Gastroesophageal sphincter (tissue), 4 donors: ENCODE measurements around the gene BIRC7. TPM values are rescaled to one million over a fixed set of nuclear protein-coding genes. Genes with fewer than 3 reads are reported as not detected.
A peak's percentile ranks its signal among the peaks of the same experiment; 100 is the strongest.

Experiments
- ATAC-seq: fragments of 150-250 bp; one replicate; pipeline ENCODE4 v1.9.1; 2016; ENCODE audit warnings: mild to moderate bottlenecking, moderate library complexity
- H3K27ac ChIP-seq, 4 donors: fragments of 200-600 bp; sonication (generic) in 3 of 4; 1 replicate in 3 of 4; 2 replicates in 1 of 4; pipeline ENCODE4 v1.5.1; 2016 to 2019
- H3K27me3 ChIP-seq: fragments of 200-600 bp; sonication (generic); one replicate; pipeline ENCODE4 v1.5.1; 2019
- H3K36me3 ChIP-seq, 2 donors: fragments of 200-600 bp; sonication (generic); one replicate each; pipeline ENCODE4 v1.5.1; 2019; ENCODE audit warnings: control low read depth in 1 of 2
- H3K4me1 ChIP-seq, 3 donors: fragments of 200-600 bp; sonication (generic); 1 replicate in 2 of 3; 2 replicates in 1 of 3; pipeline ENCODE4 v1.5.1; 2016 to 2019; ENCODE audit warnings: control low read depth in 2 of 3
- H3K4me3 ChIP-seq, 2 donors: fragments of 200-600 bp; sonication (generic); one replicate each; pipeline ENCODE4 v1.5.1; 2019; ENCODE audit warnings: mild to moderate bottlenecking in 1 of 2, moderate library complexity in 1 of 2
- H3K9me3 ChIP-seq, 3 donors: fragments of 200-600 bp; sonication (generic); one replicate each; pipeline ENCODE4 v1.5.1; 2017 to 2019; ENCODE audit warnings: control low read depth in 2 of 3
- EP300 ChIP-seq: sonication (generic); formaldehyde crosslinking; IDR thresholded peaks from one replicate; pipeline ENCODE4 v1.6.1; 2017; ENCODE audit warnings: antibody characterized with exemption, mild to moderate bottlenecking
- POLR2A ChIP-seq, 2 donors: fragments of 450-650 bp; IDR thresholded peaks; one replicate each; pipeline ENCODE4 v1.6.1; 2017; ENCODE audit warnings: antibody characterized with exemption in 2 of 2, mild to moderate bottlenecking in 2 of 2, moderate library complexity in 1 of 2
- POLR2AphosphoS5 ChIP-seq: sonication (generic); formaldehyde crosslinking; IDR thresholded peaks from one replicate; pipeline ENCODE4 v1.6.1; 2017; ENCODE audit warnings: antibody characterized with exemption
- WGBS, 2 donors: methylation state at CpG; one replicate each; pipeline ENCODE4 v1.1.5; 2018; ENCODE audit warnings: low coverage in 1 of 2; 5-methylcytosine and 5-hydroxymethylcytosine counted together
- total RNA-seq, 4 donors: library from RNA; depleted of rRNA; stranded (reverse); fragments of >200 nt; gene quantifications; one replicate each; pipeline ENCODE4 v1.1.0, GENCODE V29; 2016
- TF ChIP-seq, protein P1 (sequence below), 4 experiments: fragments of 200-600 bp in 2 of 4; fragments of 450-650 bp in 2 of 4; sonication (generic) in 1 of 4; IDR thresholded peaks; one replicate each; pipeline ENCODE4 v1.5.1; 2017 to 2019; ENCODE audit warnings: antibody characterized with exemption in 4 of 4, mild to moderate bottlenecking in 2 of 4, moderate library complexity in 2 of 4

BIRC7 gene
- total RNA-seq, 4 donors from 2014 or later = not detected

DNA sequence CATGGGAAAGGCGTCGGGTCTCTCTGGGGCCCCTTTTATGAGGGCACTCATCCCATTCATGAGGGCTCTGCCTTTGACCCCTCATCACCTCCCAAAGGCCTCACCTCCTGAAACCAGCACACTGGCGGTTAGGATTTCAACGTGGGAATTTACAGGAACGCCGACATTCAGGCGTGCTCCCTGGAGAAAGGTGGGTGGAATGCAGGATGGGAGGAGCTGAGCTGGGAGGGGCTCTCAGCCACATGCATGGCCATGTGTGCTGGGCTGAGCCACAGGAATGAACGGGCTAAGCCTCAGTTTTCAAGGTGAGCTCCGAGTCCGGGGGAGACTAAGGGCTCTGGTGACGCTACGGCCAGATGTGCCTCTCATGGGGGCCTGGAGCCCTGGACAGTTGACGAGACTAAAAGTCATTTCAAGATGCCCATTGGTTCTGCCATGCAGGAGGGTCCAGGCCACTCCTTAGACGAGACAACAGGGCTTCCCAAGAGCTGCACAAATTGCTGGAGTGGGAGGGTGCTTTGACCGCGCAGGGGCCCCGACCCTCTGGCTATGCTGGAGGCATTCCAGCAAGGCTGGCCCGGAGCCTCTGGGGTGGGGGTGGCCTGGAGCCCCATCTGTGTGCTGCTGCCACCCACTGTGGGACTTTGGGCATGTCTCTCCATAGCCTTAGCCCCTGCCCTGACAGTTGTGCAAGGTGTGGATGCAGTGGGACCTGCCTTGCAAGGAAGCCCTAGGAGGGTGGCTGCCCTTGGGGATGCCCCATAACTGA is 33.1 kb downstream of the BIRC7 start:
- H3K27me3 ChIP-seq = peaks cover 40% of the 10 kb centered on the region

DNA sequence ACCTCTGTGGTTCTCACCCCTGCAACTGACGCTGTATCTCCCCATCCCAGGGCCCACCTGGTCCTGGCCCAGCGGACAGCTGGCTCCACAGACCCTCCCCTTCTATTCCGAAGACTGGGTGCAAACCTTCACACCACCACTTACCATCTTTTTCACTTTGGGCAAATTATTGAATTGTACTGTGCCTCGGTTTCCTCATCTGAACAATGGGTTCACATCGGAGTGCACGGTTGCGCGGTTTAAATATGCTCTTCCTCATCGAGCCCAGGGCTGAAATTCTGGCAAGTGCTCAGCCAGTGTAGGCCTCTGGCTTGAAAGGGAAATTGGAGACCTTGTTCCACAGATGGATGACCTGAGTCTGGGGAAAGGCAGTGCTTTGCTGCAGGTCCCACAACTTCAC is 34.0 kb downstream of the BIRC7 start:
- H3K4me1 ChIP-seq = peaks cover 0 to 28% (median 19%) of the 10 kb centered on the region in 3 donors
- no peak for ATAC-seq
- H3K27ac ChIP-seq = no peak overlapping the region
- no peak overlapping the region for H3K4me3 ChIP-seq
- no peaks in the 10 kb centered on the region for H3K36me3 ChIP-seq
- H3K27me3 ChIP-seq = peaks cover 31% of the 10 kb centered on the region
- WGBS, 2 donors = 92 to 97% methylated on average over 2 to 9 of the region's 9 CpGs
- TF ChIP-seq POLR2A (IDR thresholded peaks at IDR 0.05) = no peak
- TF ChIP-seq POLR2AphosphoS5 = no peak
- TF ChIP-seq EP300 = no peak
- TF ChIP-seq, protein P1, sequence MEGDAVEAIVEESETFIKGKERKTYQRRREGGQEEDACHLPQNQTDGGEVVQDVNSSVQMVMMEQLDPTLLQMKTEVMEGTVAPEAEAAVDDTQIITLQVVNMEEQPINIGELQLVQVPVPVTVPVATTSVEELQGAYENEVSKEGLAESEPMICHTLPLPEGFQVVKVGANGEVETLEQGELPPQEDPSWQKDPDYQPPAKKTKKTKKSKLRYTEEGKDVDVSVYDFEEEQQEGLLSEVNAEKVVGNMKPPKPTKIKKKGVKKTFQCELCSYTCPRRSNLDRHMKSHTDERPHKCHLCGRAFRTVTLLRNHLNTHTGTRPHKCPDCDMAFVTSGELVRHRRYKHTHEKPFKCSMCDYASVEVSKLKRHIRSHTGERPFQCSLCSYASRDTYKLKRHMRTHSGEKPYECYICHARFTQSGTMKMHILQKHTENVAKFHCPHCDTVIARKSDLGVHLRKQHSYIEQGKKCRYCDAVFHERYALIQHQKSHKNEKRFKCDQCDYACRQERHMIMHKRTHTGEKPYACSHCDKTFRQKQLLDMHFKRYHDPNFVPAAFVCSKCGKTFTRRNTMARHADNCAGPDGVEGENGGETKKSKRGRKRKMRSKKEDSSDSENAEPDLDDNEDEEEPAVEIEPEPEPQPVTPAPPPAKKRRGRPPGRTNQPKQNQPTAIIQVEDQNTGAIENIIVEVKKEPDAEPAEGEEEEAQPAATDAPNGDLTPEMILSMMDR (IDR thresholded peaks at IDR 0.05) = no peak
- no peaks in the 10 kb centered on the region for H3K9me3 ChIP-seq

More for the DNA sequence above, 33.1 kb downstream of the BIRC7 start:
- H3K27ac ChIP-seq = no peak overlapping the region
- H3K4me3 ChIP-seq = no peak overlapping the region
- TF ChIP-seq, protein P1 (IDR thresholded peaks at IDR 0.05) = no peak
- TF ChIP-seq POLR2A (IDR thresholded peaks at IDR 0.05) = no peak
- TF ChIP-seq POLR2AphosphoS5 = no peak
- no peak for TF ChIP-seq EP300
- H3K36me3 ChIP-seq = no peaks in the 10 kb centered on the region
- no peaks in the 10 kb centered on the region for H3K9me3 ChIP-seq
- WGBS, 2 donors = 40 to 51% methylated on average over 1 to 7 of the region's 18 CpGs
- ATAC-seq = no peak
- H3K4me1 ChIP-seq = peaks cover 0 to 19% (median 12%) of the 10 kb centered on the region in 3 donors

DNA sequence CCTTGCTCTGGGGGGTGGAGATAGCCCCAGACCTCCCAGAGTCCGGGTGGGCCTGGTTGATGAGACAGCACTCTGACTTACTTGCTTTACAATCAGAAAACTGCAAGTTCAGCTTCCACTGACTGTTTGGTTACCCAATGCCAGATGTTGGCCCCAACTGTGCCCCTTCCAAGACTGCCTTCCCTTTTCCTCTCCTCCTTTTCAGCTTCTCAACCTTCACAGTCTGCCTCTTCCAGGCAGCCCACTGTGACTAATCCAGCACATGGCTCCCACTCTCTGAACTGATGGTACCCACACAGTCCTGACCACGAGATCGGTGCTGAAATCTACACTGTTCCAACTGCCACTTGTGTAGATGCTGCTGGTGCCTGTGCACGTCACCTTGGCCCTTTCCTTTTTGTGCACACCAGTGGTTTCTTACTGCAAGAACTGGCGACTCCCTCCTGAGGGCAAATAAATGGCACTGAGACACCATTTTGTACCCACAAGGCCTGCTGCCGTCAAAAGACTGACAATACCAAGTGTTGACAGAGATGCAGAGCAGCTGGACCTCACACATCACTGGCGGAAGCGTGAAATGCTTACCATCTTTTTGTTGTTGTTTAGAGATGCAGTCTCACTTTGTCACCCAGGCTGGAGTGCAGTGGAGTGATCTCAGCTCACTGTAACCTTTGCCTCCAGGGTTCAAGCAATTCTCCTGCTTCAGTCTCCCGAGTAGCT is 35.1 kb downstream of the BIRC7 start:
- Histone ChIP-seq H3K36me3 (peaks cover 0 to 4% of the 10 kb centered on the region in 2 donors), H3K4me3 (no peak overlapping the region), H3K4me1 (peaks cover 0 to 38% (median 22%) of the 10 kb centered on the region in 3 donors), H3K27ac (no peak overlapping the region), H3K27me3 (peaks cover 21% of the 10 kb centered on the region), H3K9me3 (no peaks in the 10 kb centered on the region)
- ATAC-seq = no peak
- WGBS, 2 donors = 70 to 84% methylated on average over 2 to 7 of the region's 9 CpGs
- TF ChIP-seq, protein P1 (IDR thresholded peaks at IDR 0.05) = no peak
- TF ChIP-seq POLR2A (IDR thresholded peaks at IDR 0.05) = no peak
- no peak for TF ChIP-seq EP300
- TF ChIP-seq POLR2AphosphoS5 = no peak

DNA sequence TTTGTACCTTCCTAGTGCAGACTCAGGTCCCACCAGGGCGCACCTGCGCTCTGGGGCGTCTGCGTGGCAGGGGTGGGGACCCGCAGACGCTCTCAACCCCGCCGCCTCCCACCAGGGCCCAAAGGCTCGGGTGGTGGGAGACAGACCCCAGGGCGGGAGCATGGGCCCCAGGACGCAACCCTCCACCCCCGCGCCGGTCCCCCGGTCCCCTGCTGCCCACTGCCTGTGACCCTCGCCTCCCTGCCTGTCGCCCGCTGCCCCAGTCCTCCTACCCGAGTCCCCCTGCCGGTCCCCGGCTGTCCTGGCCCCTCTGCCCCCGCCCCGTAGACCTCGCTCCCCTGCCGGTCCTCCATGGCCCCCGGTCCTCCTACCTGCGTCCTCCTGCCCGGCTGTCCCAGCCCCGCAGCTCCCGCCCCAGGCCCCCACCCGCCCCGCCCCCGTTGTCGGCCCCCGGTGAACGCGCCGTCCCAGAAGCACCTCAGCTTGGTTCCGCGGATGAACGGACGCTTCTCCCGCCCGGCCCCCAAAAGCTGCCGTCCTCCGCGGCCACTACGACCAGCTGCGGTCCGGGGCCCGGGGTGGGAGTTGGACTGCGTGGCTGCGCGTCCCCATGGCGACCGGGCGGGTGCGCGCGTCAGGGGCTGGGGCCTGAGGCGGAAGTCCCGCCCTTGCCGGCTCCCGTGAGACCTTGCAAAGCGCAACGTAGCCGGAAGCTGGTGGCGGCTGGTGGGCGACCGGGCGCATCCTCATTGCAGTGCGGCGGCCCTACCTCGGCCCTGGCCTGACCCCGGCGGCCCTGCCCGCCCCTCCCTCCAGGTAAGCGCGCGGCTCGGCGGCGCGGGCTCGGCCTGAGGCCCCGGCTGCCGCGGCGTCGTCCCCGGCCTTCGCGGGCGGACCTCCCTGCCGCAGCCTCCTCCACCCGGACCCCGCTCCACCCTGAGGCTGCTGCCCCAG is 36.7 kb downstream of the BIRC7 start, which contains the start of gene ARFGAP1:
TSS of gene ARFGAP1 (plus strand) at position 709 of the 954 bp plus-strand sequence. CDS start 2,768 bp downstream, outside the sequence.
- peaks cover 0 to 41% (median 22%) of the 10 kb centered on the region in 3 donors for H3K4me1 ChIP-seq
- peak within 1 kb of the TSS; percentile 97 to 100 for H3K4me3 ChIP-seq
- no CpG with 5 or more reads among the region's 97 CpGs for WGBS, 2 donors
- peak; percentile 74 to 80 for TF ChIP-seq POLR2A (IDR thresholded peaks at IDR 0.05)
- TF ChIP-seq, protein P1 (IDR thresholded peaks at IDR 0.05) = no peak
- peak; percentile 74 for TF ChIP-seq POLR2AphosphoS5
- no peak for TF ChIP-seq EP300
- H3K27me3 ChIP-seq = peaks cover 6% of the 10 kb centered on the region
- H3K9me3 ChIP-seq = no peaks in the 10 kb centered on the region
- peak within 1 kb of the TSS; percentile 40 to 85 (median 82) for H3K27ac ChIP-seq
- H3K36me3 ChIP-seq = peaks cover 0 to 20% of the 10 kb centered on the region in 2 donors
- ATAC-seq = peak; percentile 98
